ENCODE data around the gene NEK1. TPM values are rescaled to one million over a fixed set of nuclear protein-coding genes. Genes with fewer than 3 reads are reported as not detected.

NEK1 gene
- total RNA-seq, 2 donors from 2014 or later: 7.2 to 9.3 TPM

DNA sequence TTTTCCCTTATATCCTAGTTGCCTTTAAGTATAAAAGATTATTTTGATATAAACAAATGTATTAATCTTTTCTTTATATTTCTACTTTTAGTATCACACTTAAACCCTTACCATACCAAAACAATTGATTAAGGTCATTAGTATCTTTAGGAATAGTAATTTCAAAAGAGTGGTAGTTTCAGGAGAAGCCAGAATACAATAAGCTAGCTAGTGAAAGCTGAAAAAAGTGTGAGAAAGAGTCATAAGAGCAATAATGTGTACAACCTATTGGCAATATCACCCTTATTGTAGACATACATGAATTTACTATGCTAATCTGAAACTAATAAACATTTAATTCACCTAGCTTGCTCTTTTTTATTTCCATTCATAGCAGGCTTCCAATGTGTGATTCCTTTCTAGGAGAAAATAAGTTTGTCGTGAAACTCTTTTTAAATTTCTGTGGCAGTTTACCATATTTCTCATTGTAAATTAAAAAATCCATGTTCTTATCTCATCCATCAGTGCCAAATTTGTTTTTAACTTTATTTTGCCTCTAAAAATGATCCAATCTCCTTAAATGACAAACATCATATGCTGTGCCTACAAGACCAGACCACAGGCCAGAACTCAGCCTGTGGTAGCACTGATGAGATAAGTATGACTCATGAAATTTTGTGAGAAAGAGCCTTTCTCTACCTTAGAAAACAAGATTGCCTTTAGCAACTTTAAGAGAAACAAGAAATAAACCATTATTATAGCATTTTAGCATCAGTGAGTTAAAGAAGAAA, 8.1 kb downstream of the NEK1 start:
- Histone ChIP-seq H3K27me3 (no peaks in the 10 kb centered on the region), H3K4me1 (peaks cover 0 to 7% of the 10 kb centered on the region in 2 donors), H3K4me3 (no peak overlapping the region), H3K9me3 (no peaks in the 10 kb centered on the region), H3K36me3 (peaks cover 13% of the 10 kb centered on the region), H3K27ac (peak overlapping the region; percentile 2 to 22)
- TF ChIP-seq, protein P1, sequence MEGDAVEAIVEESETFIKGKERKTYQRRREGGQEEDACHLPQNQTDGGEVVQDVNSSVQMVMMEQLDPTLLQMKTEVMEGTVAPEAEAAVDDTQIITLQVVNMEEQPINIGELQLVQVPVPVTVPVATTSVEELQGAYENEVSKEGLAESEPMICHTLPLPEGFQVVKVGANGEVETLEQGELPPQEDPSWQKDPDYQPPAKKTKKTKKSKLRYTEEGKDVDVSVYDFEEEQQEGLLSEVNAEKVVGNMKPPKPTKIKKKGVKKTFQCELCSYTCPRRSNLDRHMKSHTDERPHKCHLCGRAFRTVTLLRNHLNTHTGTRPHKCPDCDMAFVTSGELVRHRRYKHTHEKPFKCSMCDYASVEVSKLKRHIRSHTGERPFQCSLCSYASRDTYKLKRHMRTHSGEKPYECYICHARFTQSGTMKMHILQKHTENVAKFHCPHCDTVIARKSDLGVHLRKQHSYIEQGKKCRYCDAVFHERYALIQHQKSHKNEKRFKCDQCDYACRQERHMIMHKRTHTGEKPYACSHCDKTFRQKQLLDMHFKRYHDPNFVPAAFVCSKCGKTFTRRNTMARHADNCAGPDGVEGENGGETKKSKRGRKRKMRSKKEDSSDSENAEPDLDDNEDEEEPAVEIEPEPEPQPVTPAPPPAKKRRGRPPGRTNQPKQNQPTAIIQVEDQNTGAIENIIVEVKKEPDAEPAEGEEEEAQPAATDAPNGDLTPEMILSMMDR (IDR thresholded peaks at IDR 0.05): no peak
- no peak for DNase-seq (ENCODE audit: low spot score)

DNA sequence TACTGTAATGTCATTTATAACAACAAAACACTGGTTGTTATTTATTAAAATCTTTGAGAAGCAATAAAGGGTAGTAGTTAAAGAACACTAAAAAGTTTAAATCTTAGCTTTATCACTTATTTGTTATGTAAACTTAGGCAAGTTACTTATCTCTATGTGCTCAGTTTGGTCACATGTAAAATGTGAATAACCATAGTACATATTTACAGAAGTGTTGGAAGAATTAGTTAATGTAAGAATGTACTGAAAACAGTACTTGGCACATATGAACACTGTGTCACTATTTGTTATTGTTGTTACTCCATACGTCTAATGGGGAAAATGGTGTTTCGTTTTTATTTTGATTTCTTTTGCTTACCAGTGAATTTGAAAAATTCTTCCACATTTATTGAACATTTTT, 9.1 kb downstream of the NEK1 start:
- Histone ChIP-seq H3K27me3 (no peaks in the 10 kb centered on the region), H3K27ac (no peak overlapping the region), H3K36me3 (peaks cover 13% of the 10 kb centered on the region), H3K9me3 (no peaks in the 10 kb centered on the region), H3K4me1 (peaks cover 0 to 7% of the 10 kb centered on the region in 2 donors), H3K4me3 (no peak overlapping the region)
- no peak for DNase-seq (ENCODE audit: low spot score)
- TF ChIP-seq, protein P1 (IDR thresholded peaks at IDR 0.05): no peak

GRCh38 chr4:169601016-169601771, 11.2 kb downstream of the NEK1 start:
- Histone ChIP-seq H3K9me3 (no peaks in the 10 kb centered on the region), H3K4me1 (peaks cover 0 to 7% of the 10 kb centered on the region in 2 donors), H3K27ac (no peak overlapping the region), H3K36me3 (peaks cover 18% of the 10 kb centered on the region), H3K27me3 (no peaks in the 10 kb centered on the region), H3K4me3 (no peak overlapping the region)
- no peak for DNase-seq (ENCODE audit: low spot score)
- TF ChIP-seq, protein P1 (IDR thresholded peaks at IDR 0.05): no peak

DNA sequence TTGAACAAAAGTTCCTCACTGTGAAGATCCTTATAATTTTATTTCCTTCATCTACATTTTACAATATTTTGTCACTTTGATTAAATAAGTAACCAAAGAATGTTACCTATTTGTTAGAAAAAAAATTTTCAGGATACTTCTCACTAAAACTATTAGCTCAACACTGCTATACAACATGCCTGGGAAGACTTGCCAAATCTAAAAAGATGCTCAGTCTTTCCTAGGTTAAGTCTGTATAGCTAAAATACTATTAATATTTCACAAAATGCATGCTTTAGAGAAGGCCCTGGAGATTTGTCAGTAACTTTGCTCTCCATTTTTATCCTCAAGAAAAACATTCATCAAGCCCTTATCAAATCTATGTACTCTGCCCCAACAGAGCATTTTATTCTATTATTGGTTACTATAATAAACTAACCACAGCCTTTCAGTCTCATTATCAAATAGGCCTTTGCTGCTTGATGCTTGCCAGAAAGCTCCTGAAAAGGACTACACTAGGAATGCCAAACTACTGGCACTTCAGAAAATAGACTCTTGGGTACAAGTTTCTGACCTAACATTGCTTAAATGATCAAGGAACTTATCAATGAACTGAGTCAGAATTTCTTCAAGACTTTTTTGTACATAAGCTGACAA, 17.7 kb downstream of the NEK1 start:
- Histone ChIP-seq H3K9me3 (no peaks in the 10 kb centered on the region), H3K4me1 (no peaks in the 10 kb centered on the region), H3K36me3 (peaks cover 6% of the 10 kb centered on the region), H3K4me3 (no peak overlapping the region), H3K27me3 (no peaks in the 10 kb centered on the region), H3K27ac (no peak overlapping the region)
- TF ChIP-seq, protein P1 (IDR thresholded peaks at IDR 0.05): no peak
- no peak for DNase-seq (ENCODE audit: low spot score)

DNA sequence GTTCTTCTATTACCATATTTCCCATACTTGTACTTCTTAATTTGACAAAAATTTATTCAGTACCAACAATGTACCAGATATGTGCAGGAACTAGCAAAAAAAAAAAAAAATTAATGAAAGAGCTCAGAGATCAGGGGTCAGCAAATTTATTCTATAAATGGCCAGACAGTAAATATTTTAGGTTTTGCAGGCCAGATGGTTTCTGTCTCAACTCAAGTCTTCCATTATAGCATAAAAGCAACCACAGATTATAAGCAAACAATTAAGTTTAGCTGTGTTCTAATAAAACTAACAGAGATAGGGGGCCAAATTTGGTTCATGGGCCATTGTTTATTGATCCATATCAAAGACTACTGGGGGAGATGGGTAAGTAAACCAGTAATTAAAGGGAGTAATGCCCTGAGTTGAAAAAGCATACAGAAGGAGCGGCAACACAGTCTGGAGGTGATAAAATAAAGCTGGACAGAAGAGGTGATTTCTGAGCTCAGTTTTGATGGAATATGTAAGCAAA, 19.3 kb downstream of the NEK1 start:
- TF ChIP-seq, protein P1 (IDR thresholded peaks at IDR 0.05): no peak
- H3K4me3 ChIP-seq: no peak overlapping the region
- H3K27ac ChIP-seq: no peak overlapping the region
- no peaks in the 10 kb centered on the region for H3K4me1 ChIP-seq
- no peak for DNase-seq (ENCODE audit: low spot score)
- no peaks in the 10 kb centered on the region for H3K27me3 ChIP-seq
- H3K9me3 ChIP-seq: no peaks in the 10 kb centered on the region
- H3K36me3 ChIP-seq: peaks cover 16% of the 10 kb centered on the region
